AG09319 (cell line): ENCODE measurements around the gene BCAS3.
A peak's percentile ranks its signal among the peaks of the same experiment; 100 is the strongest.

Experiments
- DNase-seq: peaks from one replicate; pipeline ENCODE4 v3.0.0-alpha.2; 2010; ENCODE audit warnings: low read depth; ENCODE audit errors: extremely low read depth
- TF ChIP-seq, protein P1 (sequence below): IDR thresholded peaks from 2 replicates; pipeline ENCODE4 v1.5.1; 2011; ENCODE audit warnings: low read depth, mild to moderate bottlenecking, inconsistent platforms, low read length, moderate library complexity

BCAS3 gene

DNA sequence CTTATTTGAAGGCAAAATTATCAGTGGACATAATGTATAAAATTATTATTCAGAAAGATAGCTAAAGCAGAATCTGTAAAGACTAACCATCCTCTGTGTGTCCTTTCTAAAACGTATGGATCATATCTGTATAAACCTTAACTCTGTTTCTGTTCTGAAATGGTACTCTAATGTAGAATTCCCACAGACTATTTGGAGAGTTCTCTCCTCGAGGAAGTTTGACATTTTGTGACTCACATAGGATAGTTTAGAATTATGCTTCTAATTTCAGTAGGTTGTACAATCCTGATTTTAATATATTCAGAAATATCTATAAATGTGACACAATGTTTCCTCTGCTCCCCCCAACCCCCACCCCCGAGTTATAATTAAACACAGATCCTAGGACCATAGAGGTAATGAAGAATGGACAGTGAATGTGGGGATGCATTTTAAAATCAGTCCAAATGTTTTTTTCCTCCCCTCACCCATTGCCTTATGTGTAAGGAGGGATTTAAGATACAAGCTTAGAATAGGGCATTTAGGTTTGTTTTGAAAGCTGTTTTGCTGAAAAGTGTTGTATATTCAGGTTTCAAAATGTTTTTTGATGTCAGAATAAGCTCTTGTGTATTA is 66.8 kb downstream of the BCAS3 start:
- no peak for DNase-seq
- TF ChIP-seq, protein P1, sequence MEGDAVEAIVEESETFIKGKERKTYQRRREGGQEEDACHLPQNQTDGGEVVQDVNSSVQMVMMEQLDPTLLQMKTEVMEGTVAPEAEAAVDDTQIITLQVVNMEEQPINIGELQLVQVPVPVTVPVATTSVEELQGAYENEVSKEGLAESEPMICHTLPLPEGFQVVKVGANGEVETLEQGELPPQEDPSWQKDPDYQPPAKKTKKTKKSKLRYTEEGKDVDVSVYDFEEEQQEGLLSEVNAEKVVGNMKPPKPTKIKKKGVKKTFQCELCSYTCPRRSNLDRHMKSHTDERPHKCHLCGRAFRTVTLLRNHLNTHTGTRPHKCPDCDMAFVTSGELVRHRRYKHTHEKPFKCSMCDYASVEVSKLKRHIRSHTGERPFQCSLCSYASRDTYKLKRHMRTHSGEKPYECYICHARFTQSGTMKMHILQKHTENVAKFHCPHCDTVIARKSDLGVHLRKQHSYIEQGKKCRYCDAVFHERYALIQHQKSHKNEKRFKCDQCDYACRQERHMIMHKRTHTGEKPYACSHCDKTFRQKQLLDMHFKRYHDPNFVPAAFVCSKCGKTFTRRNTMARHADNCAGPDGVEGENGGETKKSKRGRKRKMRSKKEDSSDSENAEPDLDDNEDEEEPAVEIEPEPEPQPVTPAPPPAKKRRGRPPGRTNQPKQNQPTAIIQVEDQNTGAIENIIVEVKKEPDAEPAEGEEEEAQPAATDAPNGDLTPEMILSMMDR, result no peak

DNA sequence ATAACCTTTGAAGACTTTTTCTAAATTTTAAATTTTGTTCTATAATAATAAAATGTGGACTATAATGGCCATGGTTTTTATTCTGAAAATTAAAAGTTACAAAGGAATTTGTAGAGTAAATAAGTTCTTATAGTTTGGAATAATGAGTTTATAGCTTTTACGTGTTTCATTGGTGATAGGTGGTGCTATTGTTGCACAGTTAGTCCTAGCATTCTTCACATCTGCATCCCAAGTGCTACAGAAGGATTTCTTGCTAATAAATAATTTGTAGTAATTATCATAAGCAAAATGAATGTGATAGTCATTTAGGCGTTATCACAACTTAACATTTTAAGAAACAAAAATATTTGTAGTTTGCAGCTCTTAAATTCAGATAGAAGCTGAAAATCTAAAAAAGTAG is 67.9 kb downstream of the BCAS3 start:
- DNase-seq, result no peak
- TF ChIP-seq, protein P1, result peak; percentile 14

DNA sequence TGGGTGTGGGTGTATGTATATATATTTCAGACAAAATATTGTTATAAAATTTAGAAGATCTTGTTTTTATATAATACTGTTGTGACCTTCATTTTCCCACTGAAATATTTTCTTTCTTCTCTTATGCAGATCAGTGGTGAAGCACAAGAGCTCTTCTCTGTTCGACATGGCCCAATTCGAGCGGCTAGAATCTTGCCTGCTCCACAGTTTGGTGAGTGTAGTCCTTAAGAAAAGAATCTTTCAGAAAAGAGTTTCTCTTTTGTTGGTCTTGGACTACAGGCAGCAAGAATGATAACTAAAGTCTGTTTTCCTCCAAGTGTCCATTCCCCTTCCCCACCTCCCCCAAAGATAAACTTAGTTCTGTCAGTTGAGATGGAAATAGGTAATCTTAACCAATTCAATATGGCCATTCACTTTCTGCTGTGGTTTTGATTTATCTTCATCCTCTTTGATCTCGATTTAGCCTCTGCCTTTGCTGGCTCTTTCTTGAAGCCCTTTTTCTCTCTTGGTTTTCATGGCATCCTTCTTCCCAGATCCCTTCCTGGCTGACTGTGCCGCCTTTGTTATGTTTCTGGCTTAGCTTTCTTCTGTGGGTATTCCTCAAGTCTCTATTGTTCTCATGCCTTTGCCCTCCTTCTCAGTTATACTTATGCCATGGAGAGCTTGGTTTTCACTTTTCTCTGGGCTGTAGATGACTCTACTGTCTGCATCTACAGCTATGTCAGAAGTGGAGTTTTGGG is 69.6 kb downstream of the BCAS3 start:
- TF ChIP-seq, protein P1, result no peak
- no peak for DNase-seq

DNA sequence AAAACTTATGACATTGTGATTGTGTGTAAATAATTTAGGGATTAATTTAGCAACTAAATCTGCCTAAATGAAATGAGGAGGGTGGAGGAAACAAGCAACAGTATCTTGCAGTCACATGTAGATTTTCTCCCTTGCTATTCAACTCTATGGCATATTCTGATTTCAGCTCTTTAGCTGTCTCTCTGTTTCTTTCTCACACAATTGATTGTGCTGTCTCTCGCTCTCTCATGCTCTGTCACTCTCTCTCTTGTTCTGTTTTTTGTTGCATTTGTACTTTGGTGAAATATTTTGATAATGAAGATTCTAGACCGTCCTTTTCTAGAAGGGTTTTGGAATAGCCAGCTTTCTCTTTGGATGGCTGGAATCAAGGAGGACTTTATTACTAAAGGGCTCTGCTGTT is 70.6 kb downstream of the BCAS3 start:
- DNase-seq, result no peak
- TF ChIP-seq, protein P1, result no peak

DNA sequence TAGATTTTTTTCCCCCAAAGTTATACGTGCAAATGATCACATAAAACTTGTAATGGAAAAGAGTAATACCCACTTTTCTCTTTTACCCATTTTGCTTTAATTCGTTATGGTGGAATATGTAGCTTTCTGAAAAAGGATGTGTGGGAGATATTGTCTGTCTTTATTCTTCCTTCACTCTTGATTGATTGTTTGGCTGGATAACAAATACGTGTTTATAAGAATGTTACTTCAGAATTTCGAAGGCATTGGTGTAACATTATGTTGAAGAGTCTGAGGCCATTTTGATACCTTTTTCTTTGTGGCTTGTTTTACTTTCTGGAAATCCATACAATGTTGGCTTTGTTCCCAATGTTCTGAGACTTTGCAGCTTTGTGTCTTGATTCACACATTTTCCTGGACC is 71.4 kb downstream of the BCAS3 start:
- TF ChIP-seq, protein P1, result no peak
- DNase-seq, result no peak

DNA sequence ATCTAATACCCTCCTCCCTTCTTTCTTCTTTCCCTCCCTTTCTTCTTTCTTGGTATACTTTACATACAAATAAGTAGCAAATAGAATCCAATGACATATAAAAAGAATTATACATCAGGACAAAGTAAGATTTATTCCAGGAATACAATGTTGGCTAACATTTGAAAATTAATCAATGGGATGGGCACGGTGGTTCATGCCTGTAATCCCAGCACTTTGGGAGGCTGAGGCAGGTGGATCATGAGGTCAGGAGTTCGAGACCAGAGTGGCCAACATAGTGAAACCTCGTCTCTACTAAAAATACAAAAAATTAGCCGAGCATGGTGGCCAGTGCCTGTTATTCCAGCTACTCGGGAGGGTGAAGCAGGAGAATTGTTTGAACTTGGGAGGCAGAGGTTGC is 72.1 kb downstream of the BCAS3 start:
- TF ChIP-seq, protein P1, result no peak
- no peak for DNase-seq

DNA sequence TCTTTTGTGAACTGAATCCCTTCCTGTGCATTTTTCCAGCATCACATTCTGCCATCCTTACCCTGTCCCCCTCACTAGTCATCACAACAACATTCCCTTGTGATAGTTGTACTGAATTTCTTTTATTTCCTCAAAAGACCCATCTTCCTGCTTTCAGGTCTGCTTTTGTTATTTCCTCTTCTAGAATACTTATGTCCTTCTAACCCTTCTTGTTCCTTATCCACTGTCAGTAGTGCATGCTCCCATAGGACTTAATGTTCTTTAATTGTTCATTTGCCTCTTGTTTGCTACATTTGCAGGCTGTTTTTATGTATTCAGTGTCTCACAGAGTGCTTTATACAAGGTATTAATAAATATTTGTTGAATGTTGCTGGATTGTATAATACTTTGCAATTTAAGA is 73.0 kb downstream of the BCAS3 start:
- DNase-seq, result no peak
- TF ChIP-seq, protein P1, result no peak
